Right cardiac atrium (tissue), 5 donors: ENCODE results near the gene KCNN1. TPM values are rescaled to one million over a fixed set of nuclear protein-coding genes. Genes with fewer than 3 reads are reported as not detected.

Experiments
- ATAC-seq, 2 donors: fragments of 200-7000 bp; cut with Tn5 transposase; one replicate each; pipeline versions ENCODE4 v1.8.0 to v1.9.1; 2020; ENCODE audit warnings: moderate library complexity in 2 of 2, mild to moderate bottlenecking in 1 of 2
- DNase-seq, 3 donors: peaks; one replicate each; pipeline ENCODE4 v3.0.0-alpha.2; 2020
- H3K27ac ChIP-seq: one replicate; pipeline ENCODE4 v1.5.1; 2013; ENCODE audit warnings: mild to moderate bottlenecking, low read length, control low read depth, moderate library complexity
- H3K27me3 ChIP-seq: one replicate; pipeline ENCODE4 v1.6.1; 2013; ENCODE audit not compliant: control insufficient read depth, insufficient read depth
- H3K4me1 ChIP-seq: one replicate; pipeline ENCODE4 v1.6.1; 2013; ENCODE audit warnings: low read length; ENCODE audit not compliant: control insufficient read depth, insufficient read depth
- H3K4me3 ChIP-seq: one replicate; pipeline ENCODE4 v1.5.1; 2013; ENCODE audit warnings: low read length, control low read depth
- H3K9me3 ChIP-seq: one replicate; pipeline ENCODE4 v1.6.1; 2013; ENCODE audit warnings: low read length; ENCODE audit not compliant: control insufficient read depth
- WGBS: extraction: QIAGEN DNeasy Blood & Tissue Kit; methylation state at CpG from one replicate; pipeline ENCODE4 v1.1.7; 2013; 5-methylcytosine and 5-hydroxymethylcytosine counted together
- intact Hi-C, 4 donors: fragments of 100-400 bp; cut with DNase I; formaldehyde crosslinking; loops; one replicate each; pipeline versions ENCODE4 v1.11.0 to v1.14.0; 2022 to 2023
- polyA plus RNA-seq: library from polyadenylated mRNA; stranded (reverse); fragments of 200-250 nt; gene quantifications from one replicate; pipeline ENCODE4 v1.2.3, GENCODE V29; 2013
- total RNA-seq, 4 donors: library from RNA; stranded (reverse); fragmentation: NEBNext Ultra II Directional; extraction: Animal tissue kit (Norgen Biotek cat#: 25700); gene quantifications; one replicate each; pipeline ENCODE4 v1.2.1, GENCODE V29; 2021
- donor health status: healthy with polysubstance abuse.
- donor health status: DM: no; HTN: yes; CAD: no.
- donor health status: DM: no; HTN: no; CAD: no.
- donor health status: DM: no; HTN: yes; CAD: no; lungs with severe emphysema.
- donor health status: DM: yes; HTN: yes; CAD: no.

Gene KCNN1
- total and polyA plus RNA-seq, 5 donors: 0.84 to 3.0 (median 1.7) TPM

DNA sequence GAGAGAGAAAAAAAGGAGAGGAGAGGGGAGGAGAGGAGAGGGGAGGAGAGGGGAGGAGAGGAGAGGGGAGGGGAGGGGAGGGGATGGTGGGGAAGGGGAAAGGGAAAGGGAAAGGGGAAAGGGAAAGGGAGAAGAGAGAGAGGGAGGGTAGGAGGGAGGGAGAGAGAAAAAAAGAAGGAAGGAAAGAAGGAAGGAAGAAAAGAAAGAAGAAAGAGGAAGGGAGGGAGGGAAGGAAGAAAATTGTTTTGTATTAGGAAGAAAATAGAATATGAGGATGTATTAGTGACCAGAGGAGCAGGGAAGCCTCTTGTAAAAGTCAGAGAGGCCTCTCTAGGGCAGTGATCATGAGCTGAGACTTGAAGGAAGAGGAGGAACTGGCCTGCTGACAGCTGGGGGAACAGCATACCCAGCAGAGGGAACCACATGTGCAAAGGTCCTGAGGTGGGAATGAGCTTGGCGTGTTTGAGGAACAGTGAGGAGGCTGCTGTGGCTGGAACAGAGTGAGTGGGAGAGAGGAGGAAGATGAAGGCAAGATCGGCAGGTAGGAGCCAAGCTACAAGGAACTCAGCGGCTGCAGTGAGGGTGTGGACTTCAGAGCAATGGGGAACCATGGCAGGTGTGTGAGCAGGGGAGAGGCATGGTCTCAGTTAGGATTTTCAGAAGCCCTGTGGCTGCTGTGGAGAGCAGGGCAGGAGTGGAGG is 9.6 kb upstream of the KCNN1 start:
- Histone ChIP-seq H3K9me3 (no peaks in the 10 kb centered on the region), H3K4me1 (no peaks in the 10 kb centered on the region), H3K27ac (no peak overlapping the region), H3K4me3 (no peak overlapping the region), H3K27me3 (no peaks in the 10 kb centered on the region)
- 88% methylated on average over 3 of the region's 3 CpGs for WGBS
- intact Hi-C loops: no loop called here
- DNase-seq (no peak), ATAC-seq (no peak)

DNA sequence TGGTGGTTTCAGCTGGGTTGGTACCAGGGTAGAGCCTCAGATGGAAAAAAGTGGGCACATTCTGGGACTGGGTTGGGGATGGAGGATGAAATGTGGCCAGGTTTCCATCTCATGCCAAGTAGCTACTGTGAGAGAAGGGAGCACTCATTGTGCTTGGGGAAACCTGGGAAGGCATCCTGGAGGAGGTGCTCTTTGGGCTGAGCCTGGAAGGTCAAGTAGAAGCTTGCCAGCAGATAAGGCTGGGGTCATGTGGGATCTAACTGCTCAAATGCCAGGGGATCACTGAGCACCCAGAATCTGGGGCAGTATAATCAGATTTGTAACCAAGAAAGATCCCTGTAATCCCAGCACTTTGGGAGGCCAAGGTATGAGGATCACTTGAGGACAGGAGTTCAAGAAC is 9.0 kb upstream of the KCNN1 start:
- ATAC-seq (no peak), DNase-seq (no peak)
- H3K27me3 ChIP-seq: no peaks in the 10 kb centered on the region
- no peaks in the 10 kb centered on the region for H3K9me3 ChIP-seq
- H3K4me1 ChIP-seq: no peaks in the 10 kb centered on the region
- no peak overlapping the region for H3K27ac ChIP-seq
- no peak overlapping the region for H3K4me3 ChIP-seq
- intact Hi-C loops: no loop called here

DNA sequence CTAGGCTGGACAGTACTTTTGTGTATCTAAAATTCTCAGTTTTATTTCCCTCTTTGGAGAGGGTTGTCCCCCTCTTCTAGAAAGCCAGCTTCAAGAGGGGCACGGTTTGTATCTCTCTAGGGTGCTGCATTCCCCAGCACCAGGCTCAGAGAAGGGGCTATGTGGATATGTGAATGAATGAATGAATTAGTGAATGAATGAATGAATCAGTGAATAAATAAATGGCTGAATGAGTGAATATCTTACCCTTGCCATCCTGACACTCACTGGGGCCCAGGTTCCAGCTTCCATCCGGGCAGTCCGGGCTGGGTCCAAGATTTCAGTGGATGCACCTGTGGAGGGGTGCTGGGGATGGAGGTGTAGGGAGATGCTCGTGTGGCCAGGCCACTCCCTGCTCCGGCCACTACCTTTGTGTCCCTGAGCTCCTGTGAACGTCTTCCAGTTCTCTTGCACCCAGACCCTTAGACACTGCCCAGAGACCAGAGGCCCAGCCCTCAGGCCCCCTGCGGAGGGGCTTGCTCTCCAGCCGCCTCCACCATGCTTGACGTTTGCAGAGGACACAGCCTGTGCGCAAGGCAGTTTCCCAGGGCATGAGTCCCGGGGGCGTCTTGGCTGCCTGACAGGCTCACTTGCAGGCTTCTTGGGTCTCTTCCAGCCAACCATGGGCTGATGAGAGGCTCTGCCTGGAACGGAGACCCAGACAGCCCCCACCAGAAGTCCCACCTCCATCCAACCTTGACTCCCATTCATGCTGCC is 2.8 kb upstream of the KCNN1 start:
- Histone ChIP-seq H3K27ac (no peak overlapping the region), H3K4me1 (no peaks in the 10 kb centered on the region), H3K27me3 (no peaks in the 10 kb centered on the region), H3K9me3 (no peaks in the 10 kb centered on the region), H3K4me3 (no peak overlapping the region)
- 49% methylated on average over 13 of the region's 13 CpGs for WGBS
- ATAC-seq (no peak), DNase-seq (no peak)
- intact Hi-C loops: no loop called here

DNA sequence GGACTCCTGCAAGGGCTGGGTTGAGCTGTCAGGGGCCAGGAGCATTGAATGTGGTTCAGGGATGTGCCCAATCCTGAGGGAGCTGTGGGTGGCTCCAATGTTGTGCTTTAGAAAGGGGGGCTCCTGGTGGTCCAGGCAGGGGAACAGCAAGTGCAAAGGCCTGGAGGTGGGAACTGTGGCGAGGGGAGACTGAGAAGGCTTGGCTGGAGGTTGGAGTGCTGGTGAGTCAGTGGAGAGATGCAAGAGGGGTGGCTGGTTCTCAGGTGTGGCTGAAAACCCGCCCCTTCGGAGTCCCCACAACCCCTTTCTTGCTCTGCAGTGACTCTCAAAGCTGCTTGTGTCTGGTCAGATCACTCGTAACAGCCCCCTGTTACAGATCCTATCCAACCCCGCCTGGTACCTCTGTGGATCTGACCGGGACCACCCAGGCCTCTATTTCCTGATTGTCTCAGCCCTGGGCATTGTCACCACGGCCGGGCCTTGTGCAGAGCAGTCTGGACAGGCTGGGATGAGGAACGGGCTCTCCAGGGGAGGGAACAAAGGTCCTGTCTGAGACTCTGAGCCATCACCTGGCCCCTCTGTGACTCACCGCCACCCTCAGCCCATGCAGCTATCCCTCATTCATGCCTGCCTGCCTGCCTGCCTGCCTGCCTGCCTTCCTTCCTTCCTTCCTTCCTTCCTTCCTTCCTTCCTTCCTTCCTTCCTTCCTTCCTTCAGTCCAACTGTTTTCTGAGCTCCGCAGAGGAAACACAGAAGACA is 1.4 kb upstream of the KCNN1 start:
- intact Hi-C loops: no loop called here
- 63% methylated on average over 11 of the region's 11 CpGs for WGBS
- Histone ChIP-seq H3K9me3 (no peaks in the 10 kb centered on the region), H3K27me3 (no peaks in the 10 kb centered on the region), H3K4me3 (no peak overlapping the region), H3K4me1 (no peaks in the 10 kb centered on the region), H3K27ac (no peak overlapping the region)
- ATAC-seq: no peak
- DNase-seq: no peak

DNA sequence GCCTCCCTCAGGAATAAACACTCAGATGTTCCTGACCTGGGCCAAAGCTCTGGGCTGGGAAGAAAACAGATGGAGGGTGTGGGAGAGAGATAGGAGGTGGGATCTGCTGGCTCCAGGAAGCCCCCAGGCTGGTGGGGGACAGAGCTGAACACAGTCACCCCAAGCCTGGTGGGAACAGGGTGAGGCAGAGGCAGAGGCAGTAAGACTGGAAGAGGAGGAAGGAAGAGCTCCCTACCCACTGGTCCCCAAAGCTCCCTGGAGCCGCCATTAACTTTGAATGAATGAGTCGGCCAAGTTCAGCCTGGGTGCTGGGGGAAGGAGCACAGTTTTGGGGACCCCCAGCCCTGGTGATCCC is 801 bp upstream of the KCNN1 start:
- DNase-seq (no peak), ATAC-seq (no peak)
- intact Hi-C loops: no loop called here
- H3K27me3 ChIP-seq: no peaks in the 10 kb centered on the region
- H3K4me1 ChIP-seq: no peaks in the 10 kb centered on the region
- no peak overlapping the region for H3K4me3 ChIP-seq
- 55% methylated on average over 2 of the region's 2 CpGs for WGBS
- H3K9me3 ChIP-seq: no peaks in the 10 kb centered on the region
- H3K27ac ChIP-seq: no peak overlapping the region

DNA sequence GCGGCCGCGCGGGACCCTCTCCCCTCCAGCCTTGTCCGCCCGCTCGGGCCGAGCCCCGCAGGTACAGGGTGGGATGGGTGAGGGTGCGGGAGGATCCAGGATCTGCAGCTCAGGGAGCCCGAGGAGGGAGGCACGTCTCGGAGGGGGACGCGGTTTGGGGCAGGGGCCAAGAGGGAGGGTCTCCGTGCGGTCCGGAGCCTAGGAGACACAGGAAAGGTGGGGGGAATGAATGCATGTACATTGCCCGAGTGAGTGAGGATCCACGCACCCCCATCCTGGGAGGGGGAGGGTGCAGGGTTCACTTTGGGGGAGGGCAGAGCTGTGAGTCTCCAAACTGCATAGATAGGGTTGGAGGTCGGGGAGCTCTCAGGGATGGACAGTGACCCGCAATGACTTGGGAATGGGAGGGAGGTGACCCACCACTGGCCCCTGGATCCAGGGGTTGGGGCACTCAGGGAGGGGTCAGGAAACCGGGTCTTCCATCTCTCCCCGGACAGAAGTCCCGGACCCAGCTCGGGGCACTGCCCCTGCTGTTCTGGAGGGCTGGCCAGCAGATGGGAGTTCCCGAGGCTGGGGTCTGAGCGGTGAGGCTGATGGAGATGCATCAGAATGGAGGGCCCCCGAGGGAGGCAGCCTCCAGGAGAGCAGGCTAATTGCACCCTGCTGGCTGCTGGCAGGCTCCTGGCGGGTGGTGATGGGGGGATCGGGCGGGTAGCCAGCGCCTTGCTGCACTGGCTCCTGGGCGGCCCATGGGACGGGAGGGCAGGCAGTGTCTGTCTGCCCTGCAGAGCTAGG is 547 bp downstream of the KCNN1 start:
- intact Hi-C loops: no loop called here
- Histone ChIP-seq H3K9me3 (no peaks in the 10 kb centered on the region), H3K4me1 (no peaks in the 10 kb centered on the region), H3K4me3 (peak overlapping the region; percentile 62), H3K27me3 (no peaks in the 10 kb centered on the region), H3K27ac (no peak overlapping the region)
- ATAC-seq (no peak), DNase-seq (peak in 1 of 3 donors; percentile 36)
- WGBS: 10% methylated on average over 35 of the region's 35 CpGs

DNA sequence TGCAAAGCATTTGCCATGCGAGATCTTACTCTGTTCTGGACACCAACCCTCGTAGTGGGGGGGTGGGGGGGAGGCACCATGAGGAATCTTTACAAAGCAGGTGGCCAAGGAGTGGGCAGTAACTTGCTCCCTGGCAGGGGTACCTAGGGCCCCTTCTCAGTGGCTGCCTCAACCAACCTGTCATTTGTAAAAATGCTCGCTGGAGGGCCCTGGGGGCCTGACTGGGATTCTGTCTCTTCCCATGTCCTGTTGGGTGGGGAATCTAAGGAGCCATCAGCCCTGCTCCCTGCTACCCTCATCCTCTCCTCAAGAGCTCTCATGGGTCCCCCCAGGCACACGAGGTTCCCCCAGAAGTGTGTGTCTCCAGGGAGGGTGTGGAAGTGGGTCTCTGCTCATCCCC is 1.5 kb downstream of the KCNN1 start:
- ATAC-seq: no peak
- peak in 1 of 3 donors; percentile 9 for DNase-seq
- no peaks in the 10 kb centered on the region for H3K27me3 ChIP-seq
- 70% methylated on average over 4 of the region's 4 CpGs for WGBS
- H3K27ac ChIP-seq: no peak overlapping the region
- no peak overlapping the region for H3K4me3 ChIP-seq
- H3K4me1 ChIP-seq: no peaks in the 10 kb centered on the region
- H3K9me3 ChIP-seq: no peaks in the 10 kb centered on the region
- intact Hi-C loops: no loop called here

DNA sequence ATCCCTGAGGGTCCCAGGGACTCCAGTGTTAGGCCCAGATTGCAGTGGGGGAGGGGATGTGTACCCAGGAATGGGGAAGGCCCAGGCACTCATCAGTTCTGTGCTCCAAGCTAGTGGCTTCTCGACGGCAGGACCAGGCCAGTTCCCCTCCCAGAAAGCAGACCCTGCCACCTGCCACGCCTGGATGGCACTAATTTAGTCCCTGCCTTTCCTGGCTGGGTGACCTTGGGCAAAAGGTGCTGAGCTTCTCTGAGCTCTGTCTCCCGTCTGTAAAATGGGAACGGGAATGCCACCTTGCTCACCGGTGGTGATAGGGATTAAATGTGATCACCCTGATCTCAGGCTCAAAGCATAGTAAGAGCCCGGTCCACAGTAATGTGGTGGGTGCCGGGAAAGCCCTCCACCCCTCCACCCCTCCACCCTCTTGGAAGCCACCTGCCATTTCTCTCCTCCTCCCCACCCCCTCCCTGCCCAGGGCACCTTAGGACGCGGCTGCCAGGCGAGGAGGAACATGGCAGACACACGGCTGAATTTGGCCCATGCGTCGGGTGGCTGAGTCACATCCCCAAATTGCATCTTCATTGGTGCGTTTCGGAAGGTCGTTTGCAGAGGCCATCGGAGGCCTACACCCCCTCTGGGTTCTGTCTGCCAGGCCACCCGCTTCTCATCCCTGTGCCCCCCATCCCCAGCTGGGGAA is 2.3 kb downstream of the KCNN1 start:
- H3K27me3 ChIP-seq: no peaks in the 10 kb centered on the region
- intact Hi-C loops: no loop called here
- H3K27ac ChIP-seq: no peak overlapping the region
- 83% methylated on average over 19 of the region's 19 CpGs for WGBS
- H3K9me3 ChIP-seq: no peaks in the 10 kb centered on the region
- no peaks in the 10 kb centered on the region for H3K4me1 ChIP-seq
- no peak for ATAC-seq
- no peak overlapping the region for H3K4me3 ChIP-seq
- peak in 1 of 3 donors; percentile 32 for DNase-seq

DNA sequence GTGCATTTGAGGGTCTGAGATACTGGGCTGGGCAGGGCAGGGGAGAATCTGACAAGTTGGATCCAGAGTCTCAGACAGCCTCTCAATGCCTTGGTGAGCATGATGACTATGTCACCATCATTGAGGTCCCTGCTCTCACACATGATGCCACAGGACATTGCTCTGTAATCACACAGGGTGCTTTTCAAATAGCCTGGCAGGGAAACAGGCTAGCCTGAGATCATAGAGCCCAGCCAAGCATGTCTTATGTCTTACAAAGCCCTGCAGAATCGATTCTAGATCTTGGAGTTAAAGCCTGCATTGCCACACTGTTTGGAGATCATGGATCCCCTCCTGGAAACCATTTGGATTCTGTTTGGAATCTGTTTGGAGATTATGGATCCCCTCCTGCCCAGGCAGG is 5.3 kb downstream of the KCNN1 start:
- 83% methylated on average over 1 of the region's 1 CpG for WGBS
- H3K4me1 ChIP-seq: no peaks in the 10 kb centered on the region
- DNase-seq (no peak), ATAC-seq (no peak)
- no peak overlapping the region for H3K4me3 ChIP-seq
- H3K27ac ChIP-seq: no peak overlapping the region
- H3K27me3 ChIP-seq: no peaks in the 10 kb centered on the region
- intact Hi-C loops: no loop called here
- H3K9me3 ChIP-seq: no peaks in the 10 kb centered on the region

DNA sequence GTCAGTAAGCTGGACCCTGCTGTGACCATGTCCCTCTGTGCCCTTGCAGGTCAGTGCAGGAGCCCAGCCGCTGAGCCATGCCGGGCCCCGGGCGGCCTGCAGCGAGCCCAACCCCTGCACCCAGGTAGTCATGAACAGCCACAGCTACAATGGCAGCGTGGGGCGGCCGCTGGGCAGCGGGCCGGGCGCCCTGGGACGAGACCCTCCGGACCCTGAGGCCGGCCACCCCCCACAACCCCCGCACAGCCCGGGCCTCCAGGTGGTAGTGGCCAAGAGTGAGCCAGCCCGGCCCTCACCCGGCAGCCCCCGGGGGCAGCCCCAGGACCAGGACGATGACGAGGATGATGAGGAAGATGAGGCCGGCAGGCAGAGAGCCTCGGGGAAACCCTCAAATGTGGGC is 6.9 kb downstream of the KCNN1 start:
- no peak overlapping the region for H3K4me3 ChIP-seq
- intact Hi-C loops: no loop called here
- H3K27me3 ChIP-seq: no peaks in the 10 kb centered on the region
- H3K9me3 ChIP-seq: no peaks in the 10 kb centered on the region
- H3K4me1 ChIP-seq: no peaks in the 10 kb centered on the region
- DNase-seq: no peak
- WGBS: 95% methylated on average over 23 of the region's 23 CpGs
- no peak for ATAC-seq
- no peak overlapping the region for H3K27ac ChIP-seq
